HK-2 (cell line): ENCODE data around the gene TIGIT.
"Not testable (repeated sequence)": the region's sequence is repeated elsewhere in the genome, so short reads cannot be mapped to it uniquely, and the experiment has no call there.

Source experiments
- DNase-seq: peaks from one replicate; pipeline ENCODE4 v3.0.0-alpha.2; 2018; ENCODE audit not compliant: unreplicated experiment

The TIGIT gene

DNA sequence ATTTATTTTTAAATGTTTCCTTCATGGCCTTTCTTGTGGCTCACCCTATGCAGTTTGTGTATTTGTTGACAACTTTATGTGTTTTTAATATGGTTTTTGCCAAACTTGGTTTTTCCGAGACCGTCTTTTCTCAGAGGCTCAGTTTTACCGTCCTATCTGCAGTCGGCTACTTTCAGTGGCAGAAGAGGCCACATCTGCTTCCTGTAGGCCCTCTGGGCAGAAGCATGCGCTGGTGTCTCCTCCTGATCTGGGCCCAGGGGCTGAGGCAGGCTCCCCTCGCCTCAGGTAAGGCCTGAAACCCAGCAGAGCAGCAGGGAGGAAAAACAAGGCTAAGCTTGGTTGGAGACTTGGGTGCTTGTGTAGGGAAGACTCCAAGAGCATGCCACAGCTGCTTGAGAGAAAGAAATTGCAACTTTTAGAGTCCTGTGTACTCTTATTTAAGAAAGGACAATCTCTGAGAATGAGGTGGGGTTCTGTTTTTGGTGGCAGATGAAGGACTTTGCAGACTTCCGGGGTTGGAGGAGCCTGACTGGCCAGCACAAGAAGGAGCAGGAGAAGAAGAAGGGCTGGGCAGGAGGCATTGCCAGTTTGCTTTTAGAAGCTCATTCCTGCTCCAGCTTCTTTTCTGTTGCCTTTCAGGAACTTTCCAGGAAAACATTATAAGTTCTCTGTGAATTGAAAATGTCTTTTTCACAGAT is at the start of gene TIGIT:
TSS of gene TIGIT (plus strand) at position 191 of the 698 bp plus-strand sequence. CDS start at position 225, 34 bp downstream.
- no peak for DNase-seq

DNA sequence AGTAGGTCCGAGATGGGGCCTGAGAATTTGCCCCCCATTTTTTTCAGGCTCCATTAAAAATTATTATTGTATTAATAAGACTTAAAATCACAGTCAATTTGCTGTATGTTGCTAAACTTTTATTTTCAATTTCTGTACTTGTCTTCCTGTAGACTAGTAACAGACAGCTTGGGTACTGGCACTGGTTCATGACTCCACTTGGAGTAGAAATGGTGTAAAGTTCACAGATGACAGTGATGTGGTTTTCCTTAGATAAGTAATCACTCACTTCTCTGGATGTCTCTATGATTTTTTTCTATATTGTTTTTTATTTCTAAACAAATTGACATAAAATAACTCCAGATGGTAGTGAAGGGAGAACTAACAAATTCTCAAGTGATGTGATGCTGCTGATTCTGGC is 40.9 kb upstream of the TIGIT start:
- DNase-seq: no peak

DNA sequence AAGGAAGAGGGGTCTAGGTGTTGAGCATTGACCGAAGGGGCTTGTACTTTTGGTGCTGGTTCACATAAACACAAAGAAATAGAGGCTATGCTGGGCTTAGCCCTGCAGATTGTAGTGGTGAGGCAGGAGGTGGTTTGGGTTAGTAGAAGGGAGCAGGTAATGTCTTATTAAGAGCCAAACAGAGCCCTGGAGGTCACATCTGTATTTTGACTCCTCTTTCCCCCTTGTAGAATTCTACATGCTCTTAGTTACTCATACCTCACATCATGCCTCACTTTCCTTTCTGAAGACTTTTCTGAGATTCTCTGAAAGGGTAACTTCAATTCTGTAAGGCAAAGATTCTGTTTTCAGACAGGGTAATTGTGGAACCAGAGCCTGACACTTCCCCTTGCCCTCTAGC is 40.3 kb upstream of the TIGIT start:
- DNase-seq: no peak

DNA sequence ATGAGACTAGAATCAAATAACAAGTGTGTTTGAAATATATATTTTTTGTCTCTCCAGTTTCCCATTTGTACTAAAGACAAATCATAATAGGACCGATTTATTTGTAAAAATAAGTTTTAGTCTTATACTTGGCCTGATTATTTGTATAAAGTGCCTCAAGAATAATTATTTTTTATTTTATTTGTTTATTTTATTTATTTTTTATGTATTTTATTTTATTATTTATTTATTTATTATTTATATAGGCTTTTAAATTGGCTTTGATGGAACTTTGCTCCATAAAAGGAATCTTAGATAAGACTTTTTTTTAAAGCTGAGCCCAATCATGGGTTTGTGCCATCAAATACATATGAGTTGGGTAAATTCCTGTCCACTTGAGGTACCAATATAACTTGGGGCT is 34.3 kb upstream of the TIGIT start:
- no peak for DNase-seq

DNA sequence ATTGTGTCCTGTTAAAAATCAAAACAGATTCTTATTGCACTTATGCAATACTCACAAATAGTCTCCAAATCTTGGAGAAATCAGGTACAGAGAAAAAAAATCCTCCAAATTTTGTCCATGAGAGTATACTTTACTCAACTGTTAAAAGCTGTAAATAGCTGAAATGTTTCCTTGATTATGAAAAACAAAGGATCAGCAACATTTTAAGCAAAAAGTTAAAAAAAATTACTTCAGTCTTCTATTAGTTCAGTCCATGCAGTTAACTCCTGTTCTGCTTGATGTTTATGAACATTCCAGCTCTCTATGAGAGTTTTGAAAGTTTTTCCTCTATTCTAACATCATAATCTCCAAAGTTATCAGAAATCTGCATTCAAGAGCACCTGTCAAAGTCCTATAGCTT is 33.7 kb upstream of the TIGIT start:
- DNase-seq: no peak

DNA sequence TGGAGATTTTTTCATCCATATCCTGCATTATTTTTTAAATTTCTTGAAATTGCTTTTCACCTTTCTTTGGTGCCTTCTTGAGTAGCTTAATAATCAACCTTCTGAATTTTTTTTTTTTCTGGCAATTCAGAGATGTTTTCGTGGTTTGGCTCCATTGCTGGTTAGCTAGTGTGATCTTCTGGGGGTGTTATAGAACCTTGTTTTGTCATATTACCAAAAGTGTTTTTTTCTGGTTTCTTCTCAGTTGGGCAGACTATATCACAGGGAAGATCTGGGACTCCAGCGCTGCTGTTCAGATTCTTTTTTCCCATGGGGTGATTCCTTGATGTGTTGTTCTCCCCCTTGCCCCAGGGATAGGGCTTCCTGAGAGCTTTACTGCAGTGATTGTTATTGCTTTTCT is 23.8 kb upstream of the TIGIT start:
- DNase-seq: no peak

DNA sequence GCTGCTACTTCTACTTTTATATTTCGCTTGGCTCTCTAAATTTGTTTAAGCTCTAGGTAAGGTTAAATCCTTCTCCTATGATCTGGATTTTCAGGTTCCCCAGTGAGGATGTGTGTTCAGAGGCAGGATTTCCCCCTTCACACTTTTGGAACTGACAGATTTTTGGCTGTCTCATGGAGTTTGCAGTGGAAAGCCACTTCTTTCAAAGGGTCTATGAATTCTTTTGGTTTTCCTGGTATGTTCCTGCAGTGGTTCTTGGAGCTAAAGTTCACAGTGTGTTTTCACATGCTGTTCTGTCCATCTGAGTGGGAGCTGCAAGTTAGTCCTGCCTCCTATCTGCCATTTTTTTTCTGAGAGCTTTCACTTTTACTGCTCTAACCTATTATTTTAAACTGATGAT is 21.6 kb upstream of the TIGIT start:
- no peak for DNase-seq

DNA sequence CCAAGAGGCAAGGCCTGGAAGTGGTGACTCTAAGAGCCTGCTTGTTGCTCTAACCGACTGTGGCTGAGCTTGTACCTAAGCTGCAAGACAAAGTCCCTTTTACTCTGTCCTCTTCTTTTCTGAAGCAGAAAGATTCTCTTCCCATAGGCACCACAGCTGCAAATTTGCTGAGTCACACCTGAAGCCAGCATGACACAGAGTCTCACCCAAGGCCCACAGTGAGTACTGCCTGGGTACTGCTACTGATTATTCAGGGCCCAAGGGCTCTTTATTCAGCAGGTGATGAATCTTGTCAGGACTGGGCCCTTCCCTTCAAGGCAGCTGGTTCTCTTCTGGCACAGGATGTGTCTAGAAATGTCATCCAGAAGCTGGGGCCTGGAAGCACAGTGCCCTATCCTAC is 18.9 kb upstream of the TIGIT start:
- DNase-seq: no peak

DNA sequence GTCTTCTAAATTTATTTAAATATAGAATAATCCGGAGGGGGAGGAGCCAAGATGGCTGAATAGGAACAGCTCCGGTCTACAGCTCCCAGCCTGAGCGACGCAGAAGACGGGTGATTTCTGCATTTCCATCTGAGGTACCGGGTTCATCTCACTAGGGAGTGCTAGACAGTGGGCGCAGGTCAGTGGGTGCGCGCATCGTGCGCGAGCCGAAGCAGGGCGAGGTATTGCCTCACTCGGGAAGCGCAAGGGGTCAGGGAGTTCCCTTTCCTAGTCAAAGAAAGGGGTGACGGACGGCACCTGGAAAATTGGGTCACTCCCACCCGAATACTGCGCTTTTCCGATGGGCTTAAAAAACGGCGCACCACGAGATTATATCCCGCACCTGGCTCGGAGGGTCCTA is 17.0 kb upstream of the TIGIT start:
- DNase-seq: not testable (repeated sequence)

DNA sequence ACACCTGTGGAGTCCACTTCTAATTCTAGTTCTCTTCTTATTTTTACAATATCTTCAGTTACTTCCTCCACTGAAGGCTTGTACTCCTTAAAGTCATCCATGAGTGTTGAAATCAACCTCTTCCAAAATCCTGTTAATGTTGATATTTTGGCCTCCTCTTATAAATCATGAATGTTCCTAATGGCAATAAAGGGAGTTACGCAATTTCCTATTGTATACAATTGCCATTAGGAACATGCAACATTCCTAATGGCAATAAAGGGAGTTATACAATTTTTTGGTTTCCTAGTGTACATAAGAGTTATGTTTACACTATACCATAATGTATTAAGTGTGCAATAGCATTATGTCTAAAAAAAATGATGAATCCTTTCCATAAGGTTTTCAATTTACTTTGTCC is 9.2 kb upstream of the TIGIT start:
- DNase-seq: no peak

DNA sequence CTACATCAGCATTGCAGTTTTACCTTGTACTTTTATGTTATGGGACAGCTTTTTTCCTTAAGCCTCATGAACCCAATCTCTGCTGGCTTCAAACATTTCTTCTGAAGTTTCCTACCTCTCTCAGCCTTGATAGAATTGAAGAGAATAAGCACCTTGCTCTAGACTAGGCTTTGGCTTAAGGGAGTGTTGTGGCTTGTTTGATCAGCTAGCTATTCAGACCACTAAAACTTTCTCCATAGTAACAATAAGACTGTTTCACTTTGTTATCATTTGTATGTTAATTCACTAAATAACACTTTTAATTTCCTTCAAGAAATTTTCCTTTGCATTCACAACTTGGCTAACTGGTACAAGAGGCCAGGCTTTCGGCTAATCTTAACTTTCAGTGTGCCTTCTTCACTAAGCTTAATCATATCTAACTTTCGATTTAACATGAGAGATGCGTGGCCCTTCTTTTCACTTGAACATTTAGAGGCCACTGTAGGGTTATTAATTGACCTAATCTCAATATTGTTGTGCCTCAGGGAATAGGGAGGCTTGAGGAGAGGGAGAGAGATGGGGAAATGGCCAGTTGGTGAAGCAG is 8.1 kb upstream of the TIGIT start:
- DNase-seq: no peak

DNA sequence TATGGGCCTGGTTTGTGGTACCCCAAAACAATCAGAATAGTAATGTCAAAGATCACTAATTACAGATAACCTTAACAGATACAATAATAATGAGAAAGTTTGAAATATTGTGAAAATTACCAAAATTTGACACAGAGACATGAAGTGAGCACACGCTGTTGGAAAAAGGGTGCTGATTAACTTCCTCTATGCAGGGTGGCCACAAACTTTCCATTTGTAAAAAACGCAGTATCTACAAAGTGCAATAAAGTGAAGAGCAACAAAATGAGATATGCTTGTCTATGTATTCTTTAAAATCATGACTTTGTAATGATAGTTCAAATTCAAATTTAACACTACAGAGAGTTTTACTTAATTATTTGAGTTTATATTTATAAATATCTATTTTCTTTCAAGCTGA is 7.6 kb upstream of the TIGIT start:
- no peak for DNase-seq

DNA sequence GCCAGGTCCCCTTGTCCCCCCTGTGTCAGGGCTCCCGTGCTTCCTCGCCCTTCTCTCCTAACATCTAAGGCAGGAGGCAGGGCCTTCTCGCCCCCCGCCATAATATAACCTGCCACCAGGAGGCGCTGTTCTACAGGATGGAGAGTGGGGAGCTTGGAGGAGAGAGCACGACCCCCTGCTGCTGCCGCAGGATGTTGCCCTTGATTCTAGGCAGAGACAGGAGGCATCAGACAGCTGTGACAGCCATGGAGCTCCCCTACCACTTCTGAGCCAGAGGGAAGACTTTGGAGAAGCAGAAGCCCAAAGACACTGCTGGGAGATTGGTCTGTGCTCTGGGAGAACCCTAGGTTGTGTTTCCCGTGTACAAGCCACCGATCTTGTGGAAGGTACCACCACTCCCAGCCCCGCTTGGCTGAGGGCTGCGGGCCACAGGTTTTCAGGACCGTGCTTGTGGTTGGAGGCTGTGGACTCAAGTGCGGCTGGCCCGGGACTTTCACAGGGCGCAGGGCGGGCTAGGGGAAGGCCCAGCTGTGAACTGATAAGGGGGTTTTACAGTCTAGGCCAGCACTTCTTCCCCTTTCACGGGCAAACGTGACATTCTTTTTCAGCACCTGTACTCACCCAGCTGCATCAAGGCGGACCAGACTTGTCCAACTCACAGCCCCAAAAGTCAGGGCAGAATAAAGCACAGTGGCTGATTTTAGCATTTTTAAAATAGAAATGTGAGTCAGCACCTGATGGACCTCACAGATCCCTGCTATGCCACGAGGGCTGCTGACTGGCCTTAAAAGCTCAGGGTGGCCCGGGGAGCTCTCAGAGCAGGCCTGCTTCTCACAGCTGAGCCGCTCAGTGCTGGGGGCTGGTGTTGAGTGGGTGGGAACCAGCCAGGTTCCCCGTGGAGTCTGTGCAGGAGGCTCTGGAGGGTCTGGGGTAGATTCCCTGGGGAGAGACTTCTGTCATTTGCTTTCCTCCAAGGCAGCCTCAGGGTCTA is 2.6 kb upstream of the TIGIT start:
- peak; percentile 72 for DNase-seq

DNA sequence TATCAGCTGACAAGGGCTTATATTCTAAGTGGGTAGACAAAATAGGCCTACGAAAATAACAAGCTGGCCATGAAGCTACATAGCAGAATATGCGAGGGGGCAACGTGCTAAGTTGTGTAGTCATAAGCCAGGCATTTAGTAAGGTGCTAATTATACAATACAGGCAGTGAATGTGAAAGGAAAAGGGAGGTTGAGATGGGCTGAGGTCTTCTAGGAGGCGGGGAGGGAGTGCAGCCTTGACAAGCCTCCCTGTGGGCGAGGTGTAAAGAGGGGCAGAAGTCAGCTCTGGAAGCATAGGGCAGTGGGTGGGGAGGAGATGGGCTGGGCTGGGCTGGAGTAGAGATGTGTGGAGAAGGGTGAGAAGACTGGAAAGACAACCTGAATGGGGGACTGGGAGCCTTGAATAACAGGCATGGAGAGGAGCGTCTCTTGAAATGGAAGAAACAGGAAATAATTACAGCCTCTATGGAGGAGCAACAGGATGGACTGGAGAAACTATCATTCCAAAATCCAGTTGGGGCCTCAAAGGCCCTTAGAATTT is 1.2 kb downstream of the TIGIT start:
- no peak for DNase-seq

DNA sequence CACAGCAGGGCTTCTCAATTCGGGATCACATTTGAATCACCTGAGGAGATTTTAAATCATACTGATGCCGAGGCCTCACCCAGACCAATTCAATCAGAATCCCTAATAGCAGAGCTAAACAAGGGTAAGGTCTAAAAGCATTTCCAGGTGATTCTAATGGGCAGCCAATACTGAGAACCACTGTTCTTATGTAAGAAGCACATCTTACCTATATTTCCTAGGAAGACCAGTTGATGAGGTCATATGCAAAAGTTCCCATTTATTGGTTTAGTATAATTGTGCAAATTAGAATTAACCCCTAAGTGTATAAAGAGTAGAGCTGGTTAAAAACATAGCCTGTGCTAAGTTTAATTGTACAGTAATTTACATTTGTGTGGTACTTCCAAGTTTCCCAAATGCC is 2.1 kb downstream of the TIGIT start:
- no peak for DNase-seq

DNA sequence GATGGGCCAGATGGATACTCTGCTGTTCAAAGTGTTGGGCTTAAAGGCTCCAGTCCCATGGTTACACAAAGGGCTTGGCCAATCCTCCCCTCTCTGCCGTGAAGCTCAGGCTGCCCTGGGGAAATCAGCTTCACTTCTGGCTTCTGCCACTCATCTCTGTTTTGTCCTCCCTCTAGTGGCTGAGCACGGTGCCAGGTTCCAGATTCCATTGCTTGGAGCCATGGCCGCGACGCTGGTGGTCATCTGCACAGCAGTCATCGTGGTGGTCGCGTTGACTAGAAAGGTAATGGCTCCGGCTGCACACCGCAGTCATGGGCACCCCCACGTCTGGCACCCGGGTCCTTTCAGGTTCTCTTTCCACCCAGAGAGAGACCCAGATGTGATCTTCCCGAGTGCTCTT is 5.6 kb downstream of the TIGIT start:
- peak; percentile 28 for DNase-seq

DNA sequence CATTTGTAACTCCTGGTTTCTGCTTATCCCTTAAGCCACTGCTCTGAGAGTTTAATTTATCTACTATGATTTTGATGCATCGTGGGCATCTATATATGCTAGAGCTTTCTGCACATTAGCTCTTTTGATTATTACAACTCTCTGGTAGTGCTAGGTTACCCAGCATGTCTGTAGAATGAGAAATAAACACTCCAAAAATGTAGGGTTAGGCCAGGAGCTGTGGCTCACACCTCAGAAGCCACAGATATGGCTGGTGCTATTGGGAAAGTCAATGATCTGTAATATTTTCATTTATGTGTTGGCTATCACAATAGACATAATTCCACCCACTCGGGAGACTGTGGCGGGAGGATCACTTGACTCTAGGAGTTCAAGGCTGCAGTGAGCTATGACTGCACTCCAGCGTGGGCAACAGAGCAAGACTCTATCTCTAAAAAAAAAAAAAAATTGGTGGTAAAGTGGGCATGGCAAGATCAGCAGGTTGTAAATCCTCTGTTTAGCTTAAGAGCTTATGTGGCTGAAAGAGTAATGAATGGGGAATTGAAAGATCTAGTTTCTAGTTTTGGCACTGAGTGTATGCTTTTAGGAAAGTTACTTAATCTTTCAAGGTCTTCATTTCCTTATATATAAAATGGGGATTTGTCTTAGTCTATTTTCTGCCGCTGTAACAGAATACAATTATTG is 6.3 kb downstream of the TIGIT start:
- DNase-seq: no peak

DNA sequence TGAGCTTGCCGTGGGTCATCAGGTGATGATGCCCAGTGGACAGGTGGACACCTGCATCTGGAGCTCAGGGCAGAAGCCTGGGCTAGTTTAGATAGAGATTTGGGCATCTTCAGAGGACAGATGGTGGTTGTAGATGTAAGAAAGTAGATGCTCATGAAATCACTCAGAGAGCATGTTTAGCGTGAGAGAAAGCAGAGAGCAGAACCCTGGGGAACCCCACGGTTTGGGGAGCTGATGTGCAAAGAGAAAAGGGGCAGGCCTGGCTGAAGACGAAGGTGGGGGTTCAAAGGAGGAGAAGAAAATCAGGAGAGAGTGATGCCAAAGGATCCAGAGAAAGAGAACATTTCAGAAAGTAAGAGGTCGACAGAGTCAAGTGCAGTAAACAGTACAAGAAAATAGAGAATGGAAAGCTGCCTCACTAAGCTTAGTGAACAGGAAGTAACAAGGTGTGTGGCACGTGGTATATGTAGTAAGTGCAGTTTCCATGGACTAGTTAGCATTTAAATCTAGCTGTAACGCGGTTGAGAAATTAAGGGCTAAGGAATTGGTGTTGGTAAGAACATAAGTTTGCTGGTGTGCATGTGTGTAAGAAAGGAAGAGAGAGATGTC is 13.5 kb downstream of the TIGIT start:
- DNase-seq: no peak

DNA sequence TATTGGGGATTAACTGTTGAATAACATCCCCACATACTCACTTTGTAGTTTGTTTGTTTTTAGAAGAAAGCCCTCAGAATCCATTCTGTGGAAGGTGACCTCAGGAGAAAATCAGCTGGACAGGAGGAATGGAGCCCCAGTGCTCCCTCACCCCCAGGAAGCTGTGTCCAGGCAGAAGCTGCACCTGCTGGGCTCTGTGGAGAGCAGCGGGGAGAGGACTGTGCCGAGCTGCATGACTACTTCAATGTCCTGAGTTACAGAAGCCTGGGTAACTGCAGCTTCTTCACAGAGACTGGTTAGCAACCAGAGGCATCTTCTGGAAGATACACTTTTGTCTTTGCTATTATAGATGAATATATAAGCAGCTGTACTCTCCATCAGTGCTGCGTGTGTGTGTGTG is 14.0 kb downstream of the TIGIT start:
- no peak for DNase-seq

DNA sequence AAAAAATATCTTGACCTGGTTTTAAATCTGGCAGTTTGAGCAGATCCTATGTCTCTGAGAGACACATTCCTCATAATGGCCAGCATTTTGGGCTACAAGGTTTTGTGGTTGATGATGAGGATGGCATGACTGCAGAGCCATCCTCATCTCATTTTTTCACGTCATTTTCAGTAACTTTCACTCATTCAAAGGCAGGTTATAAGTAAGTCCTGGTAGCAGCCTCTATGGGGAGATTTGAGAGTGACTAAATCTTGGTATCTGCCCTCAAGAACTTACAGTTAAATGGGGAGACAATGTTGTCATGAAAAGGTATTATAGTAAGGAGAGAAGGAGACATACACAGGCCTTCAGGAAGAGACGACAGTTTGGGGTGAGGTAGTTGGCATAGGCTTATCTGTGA is 14.5 kb downstream of the TIGIT start:
- no peak for DNase-seq

DNA sequence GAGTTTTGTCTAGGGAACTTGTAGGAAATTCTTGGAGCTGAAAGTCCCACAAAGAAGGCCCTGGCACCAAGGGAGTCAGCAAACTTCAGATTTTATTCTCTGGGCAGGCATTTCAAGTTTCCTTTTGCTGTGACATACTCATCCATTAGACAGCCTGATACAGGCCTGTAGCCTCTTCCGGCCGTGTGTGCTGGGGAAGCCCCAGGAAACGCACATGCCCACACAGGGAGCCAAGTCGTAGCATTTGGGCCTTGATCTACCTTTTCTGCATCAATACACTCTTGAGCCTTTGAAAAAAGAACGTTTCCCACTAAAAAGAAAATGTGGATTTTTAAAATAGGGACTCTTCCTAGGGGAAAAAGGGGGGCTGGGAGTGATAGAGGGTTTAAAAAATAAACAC is 15.0 kb downstream of the TIGIT start:
- no peak for DNase-seq
